Lower leg skin (tissue), 3 donors: ENCODE results near the gene MOK.

Experiments used
- CTCF ChIP-seq, 3 donors: fragments of 450-650 bp; IDR thresholded peaks; one replicate each; pipeline ENCODE4 v1.5.1; 2016; ENCODE audit warnings: antibody characterized with exemption in 3 of 3, mild to moderate bottlenecking in 3 of 3, moderate library complexity in 2 of 3
- POLR2A ChIP-seq, 2 donors: fragments of 450-650 bp; IDR thresholded peaks; one replicate each; pipeline ENCODE4 v1.6.1; 2016 to 2017; ENCODE audit warnings: antibody characterized with exemption in 2 of 2, mild to moderate bottlenecking in 1 of 2, moderate library complexity in 1 of 2

GRCh38 chr14:102218688-102219087, 86.3 kb downstream of the MOK start:
- TF ChIP-seq CTCF (IDR thresholded peaks at IDR 0.05) (no peak), POLR2A (IDR thresholded peaks at IDR 0.05) (no peak)
